D721Med (cell line): ENCODE results near the gene C1orf35.

Source experiments
- DNase-seq: peaks from one replicate; pipeline ENCODE4 v3.0.0; 2011; ENCODE audit warnings: low spot score; ENCODE audit not compliant: insufficient read length
- FAIRE-seq: peaks from 2 replicates; lab custom pipeline; 2011; peaks lifted over from hg19 to GRCh38; lab: Jason Lieb, UNC
- TF ChIP-seq, protein P1 (sequence below): IDR thresholded peaks from 2 replicates; pipeline ENCODE4 v1.5.1; 2012; ENCODE audit warnings: mild to moderate bottlenecking, control low read depth; ENCODE audit not compliant: insufficient read depth; ENCODE audit errors: missing control alignments

The C1orf35 gene

DNA sequence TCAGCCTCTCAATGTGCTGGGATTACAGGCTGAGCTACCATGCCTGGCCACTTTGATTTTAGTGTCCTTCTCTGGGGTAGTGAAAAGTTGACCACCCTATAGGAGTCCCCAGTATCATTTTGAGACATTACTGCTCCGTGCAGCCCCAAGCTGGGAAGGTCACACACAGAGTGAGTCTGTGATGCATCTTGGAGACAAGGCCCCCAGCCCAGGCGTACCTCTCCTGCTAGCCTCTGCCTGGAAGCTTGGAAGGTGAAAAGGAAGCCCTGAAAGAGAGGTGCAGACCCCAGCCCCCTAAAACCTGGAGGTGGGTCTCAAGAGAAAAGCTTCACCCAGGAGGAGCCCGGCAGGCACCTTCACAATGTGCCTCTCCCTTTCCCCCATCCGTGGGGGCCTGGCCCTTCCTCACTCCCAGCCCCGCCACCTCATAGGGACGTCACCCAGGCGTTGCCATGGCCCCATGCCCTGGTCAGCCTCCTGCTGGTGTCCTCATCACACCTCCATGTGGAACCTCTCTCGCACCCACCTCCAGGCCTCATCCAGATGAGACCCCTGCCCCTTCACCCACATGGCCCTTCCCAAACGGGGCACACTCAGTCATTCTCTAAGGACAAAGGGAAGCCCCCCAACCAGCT, 26.2 kb downstream of the C1orf35 start:
- no peak for DNase-seq
- TF ChIP-seq, protein P1, sequence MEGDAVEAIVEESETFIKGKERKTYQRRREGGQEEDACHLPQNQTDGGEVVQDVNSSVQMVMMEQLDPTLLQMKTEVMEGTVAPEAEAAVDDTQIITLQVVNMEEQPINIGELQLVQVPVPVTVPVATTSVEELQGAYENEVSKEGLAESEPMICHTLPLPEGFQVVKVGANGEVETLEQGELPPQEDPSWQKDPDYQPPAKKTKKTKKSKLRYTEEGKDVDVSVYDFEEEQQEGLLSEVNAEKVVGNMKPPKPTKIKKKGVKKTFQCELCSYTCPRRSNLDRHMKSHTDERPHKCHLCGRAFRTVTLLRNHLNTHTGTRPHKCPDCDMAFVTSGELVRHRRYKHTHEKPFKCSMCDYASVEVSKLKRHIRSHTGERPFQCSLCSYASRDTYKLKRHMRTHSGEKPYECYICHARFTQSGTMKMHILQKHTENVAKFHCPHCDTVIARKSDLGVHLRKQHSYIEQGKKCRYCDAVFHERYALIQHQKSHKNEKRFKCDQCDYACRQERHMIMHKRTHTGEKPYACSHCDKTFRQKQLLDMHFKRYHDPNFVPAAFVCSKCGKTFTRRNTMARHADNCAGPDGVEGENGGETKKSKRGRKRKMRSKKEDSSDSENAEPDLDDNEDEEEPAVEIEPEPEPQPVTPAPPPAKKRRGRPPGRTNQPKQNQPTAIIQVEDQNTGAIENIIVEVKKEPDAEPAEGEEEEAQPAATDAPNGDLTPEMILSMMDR, result no peak
- no peak for FAIRE-seq

GRCh38 chr1:228075801-228076271, 27.3 kb downstream of the C1orf35 start:
- no peak for DNase-seq
- no peak for FAIRE-seq
- TF ChIP-seq, protein P1, result no peak

- DNase-seq (no peak), FAIRE-seq (no peak)
- TF ChIP-seq, protein P1, result no peak
These were observed 28.0 kb downstream of the C1orf35 start for GRCh38 chr1:228074954-228075730.

GRCh38 chr1:228073857-228074545, 29.1 kb downstream of the C1orf35 start:
- DNase-seq (no peak), FAIRE-seq (no peak)
- TF ChIP-seq, protein P1, result peak; percentile 47

DNA sequence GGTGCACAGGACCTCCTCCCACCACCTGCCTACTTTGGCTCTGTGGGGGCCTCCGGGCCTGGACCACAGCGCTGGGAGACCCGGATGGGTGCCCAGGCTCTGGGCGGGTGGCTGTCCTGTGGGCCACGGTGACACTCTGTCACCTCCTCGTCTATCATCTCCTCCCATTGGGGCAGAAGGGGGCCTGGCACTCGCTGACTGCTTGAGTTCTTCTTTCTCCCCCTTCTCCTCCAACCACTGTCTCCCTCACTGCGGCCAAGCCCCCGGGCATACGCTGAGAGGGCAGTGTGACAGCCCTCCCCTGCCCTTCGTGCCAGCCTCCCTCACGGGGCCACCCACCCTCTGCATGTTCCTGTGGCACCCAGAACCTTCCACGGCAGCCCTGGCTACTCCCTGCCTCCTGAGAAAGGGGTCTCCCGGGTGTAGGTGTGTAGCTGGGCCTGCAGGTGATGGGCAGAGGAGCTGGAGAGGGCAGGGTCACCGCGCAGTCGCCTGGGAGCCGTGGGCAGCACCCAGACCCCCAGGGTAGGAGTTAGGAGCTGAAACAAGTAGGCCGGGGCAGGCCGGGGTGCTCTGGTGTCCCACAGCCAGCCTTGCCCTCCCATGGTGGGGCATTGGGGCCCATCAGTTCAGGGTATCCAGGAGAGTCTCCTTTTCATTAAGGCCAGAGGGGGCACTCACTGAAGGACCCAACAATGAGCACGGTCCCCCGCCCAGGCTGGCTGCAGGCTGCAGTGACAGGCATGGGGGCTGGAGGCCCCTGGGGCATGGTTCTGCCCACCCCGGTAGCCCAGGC, 29.9 kb downstream of the C1orf35 start:
- FAIRE-seq, result no peak

GRCh38 chr1:228072658-228073043, 30.5 kb downstream of the C1orf35 start:
- no peak for FAIRE-seq
- TF ChIP-seq, protein P1, result no peak
- no peak for DNase-seq

More for the DNA sequence above, 29.9 kb downstream of the C1orf35 start:
- TF ChIP-seq, protein P1, result no peak
- DNase-seq, result no peak
